Prostate gland (tissue), 2 donors: ENCODE results near the gene LHFPL3. TPM values are rescaled to one million over a fixed set of nuclear protein-coding genes. Genes with fewer than 3 reads are reported as not detected.
A peak's percentile ranks its signal among the peaks of the same experiment; 100 is the strongest.
"Not testable (repeated sequence)": the region's sequence is repeated elsewhere in the genome, so short reads cannot be mapped to it uniquely, and the experiment has no call there.

ENCODE experiments used
- DNase-seq: peaks from one replicate; pipeline ENCODE4 v3.0.0-alpha.2; 2019; ENCODE audit warnings: low spot score
- H3K27ac ChIP-seq, 2 donors: fragments of 200-600 bp; sonication (generic); 2 replicates each; pipeline ENCODE4 v1.5.1; 2017 to 2019
- H3K27me3 ChIP-seq: fragments of 200-600 bp; sonication (generic); replicated peaks from 2 replicates; pipeline ENCODE4 v1.5.1; 2019; ENCODE audit not compliant: insufficient read depth
- H3K36me3 ChIP-seq, 2 donors: fragments of 200-600 bp; sonication (generic); 1 replicate in 1 of 2; 2 replicates in 1 of 2; pipeline versions ENCODE4 v1.5.1 to v1.8.1; 2017 to 2019
- H3K4me1 ChIP-seq: fragments of 200-600 bp; sonication (generic); replicated peaks from 2 replicates; pipeline ENCODE4 v1.5.1; 2019
- H3K4me3 ChIP-seq, 2 donors: fragments of 200-600 bp; sonication (generic); 2 replicates each; pipeline ENCODE4 v1.5.1; 2017 to 2019
- H3K9me3 ChIP-seq: fragments of 200-600 bp; sonication (generic); 2 replicates; pipeline ENCODE4 v1.5.1; 2017
- CTCF ChIP-seq, 4 experiments: fragments of 200-600 bp in 2 of 4; fragments of 450-650 bp in 2 of 4; sonication (generic) in 2 of 4; IDR thresholded peaks; 1 replicate in 3 of 4; 2 replicates in 1 of 4; pipeline ENCODE4 v1.5.1; 2016 to 2019; ENCODE audit warnings: antibody characterized with exemption in 4 of 4, mild to moderate bottlenecking in 2 of 4, moderate library complexity in 2 of 4
- POLR2A ChIP-seq: fragments of 450-650 bp; IDR thresholded peaks from one replicate; pipeline ENCODE4 v1.6.1; 2016; ENCODE audit warnings: antibody characterized with exemption, mild to moderate bottlenecking
- POLR2AphosphoS5 ChIP-seq: sonication (generic); formaldehyde crosslinking; IDR thresholded peaks from one replicate; pipeline ENCODE4 v1.6.1; 2017; ENCODE audit warnings: antibody characterized with exemption
- WGBS: methylation state at CpG from one replicate; pipeline ENCODE4 v1.1.5; 2018; 5-methylcytosine and 5-hydroxymethylcytosine counted together
- intact Hi-C: fragments of 100-400 bp; cut with DNase I; formaldehyde crosslinking; loops from one replicate; pipeline ENCODE4 v1.14.2; 2022
- total RNA-seq, 2 donors: library from RNA; depleted of rRNA; stranded (reverse); fragments of >200 nt; gene quantifications; one replicate each; pipeline ENCODE4 v1.1.0, GENCODE V29; 2016

Gene LHFPL3
- total RNA-seq, 2 donors from 2014 or later: 0.14 TPM; not detected in 1

- 75% methylated on average over 3 of the region's 3 CpGs for WGBS
- Histone ChIP-seq H3K4me3 (no peak overlapping the region), H3K27me3 (no peaks in the 10 kb centered on the region), H3K4me1 (no peaks in the 10 kb centered on the region), H3K9me3 (no peaks in the 10 kb centered on the region), H3K36me3 (no peaks in the 10 kb centered on the region), H3K27ac (no peak overlapping the region)
- no peak for DNase-seq
- intact Hi-C loops: no loop called here
- TF ChIP-seq CTCF (IDR thresholded peaks at IDR 0.05): no peak
- TF ChIP-seq POLR2AphosphoS5: no peak
- no peak for TF ChIP-seq POLR2A
Observed at GRCh38 chr7:104550362-104550761, 222.0 kb downstream of the LHFPL3 start.

GRCh38 chr7:104551226-104551625 is 222.8 kb downstream of the LHFPL3 start:
- DNase-seq: no peak
- no peaks in the 10 kb centered on the region for H3K36me3 ChIP-seq
- H3K9me3 ChIP-seq: no peaks in the 10 kb centered on the region
- no peaks in the 10 kb centered on the region for H3K4me1 ChIP-seq
- intact Hi-C loops: no loop called here
- no peak overlapping the region for H3K27ac ChIP-seq
- H3K27me3 ChIP-seq: no peaks in the 10 kb centered on the region
- no peak overlapping the region for H3K4me3 ChIP-seq
- no peak for TF ChIP-seq CTCF (IDR thresholded peaks at IDR 0.05)
- TF ChIP-seq POLR2A: no peak
- TF ChIP-seq POLR2AphosphoS5: no peak
- WGBS: 31% methylated on average over 1 of the region's 1 CpG

- Histone ChIP-seq H3K36me3 (no peaks in the 10 kb centered on the region), H3K4me3 (no peak overlapping the region), H3K27me3 (no peaks in the 10 kb centered on the region), H3K27ac (no peak overlapping the region), H3K4me1 (no peaks in the 10 kb centered on the region), H3K9me3 (no peaks in the 10 kb centered on the region)
- peak; percentile 4 for DNase-seq
- 10% methylated on average over 4 of the region's 4 CpGs for WGBS
- intact Hi-C loops: no loop called here
- TF ChIP-seq POLR2A (no peak), POLR2AphosphoS5 (no peak), CTCF (IDR thresholded peaks at IDR 0.05) (no peak)
Observed at GRCh38 chr7:104552102-104552501, 223.7 kb downstream of the LHFPL3 start.

- Histone ChIP-seq H3K27me3 (no peaks in the 10 kb centered on the region), H3K36me3 (no peaks in the 10 kb centered on the region), H3K27ac (no peak overlapping the region), H3K9me3 (no peaks in the 10 kb centered on the region), H3K4me3 (no peak overlapping the region), H3K4me1 (no peaks in the 10 kb centered on the region)
- no peak for TF ChIP-seq POLR2A
- no peak for TF ChIP-seq CTCF (IDR thresholded peaks at IDR 0.05)
- TF ChIP-seq POLR2AphosphoS5: no peak
- intact Hi-C loops: no loop called here
- no peak for DNase-seq
Observed at GRCh38 chr7:104553074-104553473, 224.7 kb downstream of the LHFPL3 start.

GRCh38 chr7:104563350-104563901 is 235.0 kb downstream of the LHFPL3 start:
- H3K4me3 ChIP-seq, H3K4me1 ChIP-seq, intact Hi-C loops, H3K27me3 ChIP-seq, H3K9me3 ChIP-seq, H3K36me3 ChIP-seq, H3K27ac ChIP-seq, DNase-seq: not testable (repeated sequence)
- 93% methylated on average over 21 of the region's 22 CpGs for WGBS
